Measurements from ENCODE around the gene ATXN7L1.
"Not testable (repeated sequence)": the region's sequence is repeated elsewhere in the genome, so short reads cannot be mapped to it uniquely, and the experiment has no call there.

The ATXN7L1 gene

GRCh38 chr7:105857009-105857952 is 19.1 kb downstream of the ATXN7L1 start:
- no peak for DNase-seq

- DNase-seq = no peak
Observed at GRCh38 chr7:105854498-105854897, 21.9 kb downstream of the ATXN7L1 start.

- DNase-seq = no peak
Observed at GRCh38 chr7:105853931-105854419, 22.4 kb downstream of the ATXN7L1 start.

DNA sequence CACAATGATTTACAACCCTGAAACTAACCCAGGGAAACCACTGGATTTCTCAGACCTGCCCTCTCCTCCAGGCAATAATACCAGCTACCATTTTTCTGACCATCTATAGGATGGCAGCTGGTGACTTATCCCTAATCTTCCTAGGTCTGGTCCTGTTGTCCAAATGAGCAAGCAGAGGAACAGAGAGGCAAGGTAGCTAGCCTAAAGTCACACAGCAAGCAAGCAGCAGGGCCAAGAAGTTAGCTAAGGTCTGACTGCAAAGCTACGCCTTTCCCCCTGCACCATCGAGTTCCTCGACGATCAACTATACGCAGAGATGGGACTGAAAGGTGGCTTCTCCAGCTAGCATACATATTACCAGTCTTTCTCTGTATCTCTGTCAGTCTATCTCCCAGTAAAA is 25.3 kb downstream of the ATXN7L1 start:
- DNase-seq = no peak

DNA sequence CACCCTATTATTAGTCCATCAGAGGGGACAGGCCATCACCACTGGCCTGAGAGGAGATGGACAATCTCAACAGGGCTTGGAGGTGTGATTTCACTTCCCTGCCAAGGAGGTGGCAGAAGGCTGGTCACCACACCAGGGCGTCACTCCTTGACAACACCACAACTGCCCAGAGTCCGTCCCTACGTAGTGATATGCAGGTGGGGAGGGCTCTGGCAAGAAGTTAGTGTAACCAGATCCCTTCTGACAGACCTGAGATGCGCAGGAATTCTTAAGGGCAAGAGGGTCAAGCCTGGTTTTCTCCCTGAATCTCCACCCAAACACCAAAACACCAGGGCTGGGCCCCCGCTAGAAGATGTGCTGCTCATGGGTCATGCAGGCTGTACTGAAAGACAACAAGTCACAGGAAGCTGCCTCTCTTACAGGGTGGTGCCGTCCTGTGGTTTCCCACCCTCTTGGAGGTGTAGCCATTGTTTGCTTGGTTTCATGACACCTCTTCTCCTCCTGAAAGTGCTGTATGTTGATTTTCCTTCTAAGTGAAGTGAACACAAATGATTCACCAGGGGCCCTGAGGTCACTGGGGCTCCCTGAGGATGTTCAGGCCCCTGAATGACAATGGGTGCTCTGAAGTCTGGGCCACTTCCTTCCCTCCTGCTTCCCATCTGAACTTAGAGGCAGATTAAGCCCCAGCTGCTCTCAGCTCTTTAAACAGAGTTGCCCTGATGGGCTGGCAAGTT is 27.1 kb downstream of the ATXN7L1 start:
- peak; percentile 43 for DNase-seq

DNA sequence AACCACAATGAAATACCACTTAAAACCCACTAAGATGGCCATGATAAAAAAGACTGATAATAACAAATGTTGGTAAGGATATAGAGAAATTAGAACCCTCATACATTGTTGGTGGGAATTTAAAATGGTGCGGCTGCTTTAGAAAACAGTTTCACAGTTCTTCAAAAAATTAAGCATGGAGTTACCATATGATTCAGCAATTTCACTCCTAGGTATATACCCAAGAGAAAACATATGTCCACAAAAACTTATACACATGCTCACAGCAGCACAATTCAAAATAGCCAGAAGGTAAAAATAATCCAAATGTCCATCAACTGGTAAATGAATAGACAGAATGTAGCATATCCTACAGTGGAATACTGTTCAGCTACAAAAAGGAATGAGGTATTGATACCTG is 30.0 kb downstream of the ATXN7L1 start:
- DNase-seq = no peak

DNA sequence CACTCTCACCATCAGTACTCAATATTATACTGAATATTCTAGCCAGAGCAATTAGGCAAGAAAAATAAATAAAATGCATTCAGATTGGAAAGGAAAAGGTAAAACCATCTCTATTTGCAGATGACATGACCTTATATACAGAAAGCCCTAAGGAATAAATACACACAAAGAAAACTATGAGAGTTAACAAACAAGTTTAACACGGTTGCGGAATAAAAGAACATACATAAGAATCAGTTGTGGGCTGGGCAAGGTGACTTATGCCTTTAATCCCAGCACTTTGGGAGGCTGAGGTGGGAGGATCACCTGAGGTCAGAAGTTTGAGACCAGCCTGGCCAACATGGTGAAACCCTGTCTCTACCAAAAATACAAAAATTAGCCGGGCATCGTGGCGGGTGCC is 31.7 kb downstream of the ATXN7L1 start:
- DNase-seq = not testable (repeated sequence)

DNA sequence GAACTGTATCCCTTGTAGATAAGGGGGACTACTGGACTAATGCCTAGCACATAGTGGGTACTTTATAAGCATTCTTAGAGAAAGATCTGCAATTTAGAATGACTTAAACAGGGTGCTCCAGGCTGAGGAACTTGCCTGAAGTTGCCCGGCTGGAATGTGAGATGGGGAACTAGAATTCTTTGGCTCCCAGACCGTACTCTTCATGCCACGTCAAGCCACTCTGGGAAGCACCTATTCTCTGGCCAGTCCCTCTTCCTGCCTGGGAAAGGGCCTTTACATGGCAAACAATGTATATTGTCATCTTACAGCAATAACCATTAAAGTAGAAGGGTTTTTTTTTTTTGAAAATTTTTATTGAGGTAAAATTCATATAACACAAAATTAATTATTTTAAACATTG is 34.5 kb downstream of the ATXN7L1 start:
- DNase-seq = no peak

GRCh38 chr7:105840981-105841749 is 35.2 kb downstream of the ATXN7L1 start:
- no peak for DNase-seq

DNA sequence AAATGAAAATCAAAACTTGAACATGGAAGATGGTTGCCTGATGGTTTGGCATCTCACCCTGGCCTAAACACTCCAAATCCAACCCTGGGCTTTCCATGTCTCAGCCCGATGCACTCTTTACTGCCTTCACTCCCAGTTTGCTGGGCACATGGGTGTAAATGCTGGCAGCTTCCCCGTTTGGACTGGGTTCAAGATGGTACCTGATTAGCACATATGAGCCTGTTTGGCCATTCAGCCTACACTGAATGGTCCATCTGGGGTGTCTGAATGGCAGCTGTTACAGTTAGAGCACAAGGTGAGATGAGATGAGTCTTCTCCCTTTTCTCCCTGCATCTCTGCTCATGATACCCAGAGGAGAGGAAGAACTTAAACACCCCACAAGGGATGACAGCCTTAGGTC is 37.1 kb downstream of the ATXN7L1 start:
- no peak for DNase-seq

GRCh38 chr7:105838627-105839231 is 37.7 kb downstream of the ATXN7L1 start:
- DNase-seq = no peak

GRCh38 chr7:105837765-105838626 is 38.4 kb downstream of the ATXN7L1 start:
- no peak for DNase-seq

DNA sequence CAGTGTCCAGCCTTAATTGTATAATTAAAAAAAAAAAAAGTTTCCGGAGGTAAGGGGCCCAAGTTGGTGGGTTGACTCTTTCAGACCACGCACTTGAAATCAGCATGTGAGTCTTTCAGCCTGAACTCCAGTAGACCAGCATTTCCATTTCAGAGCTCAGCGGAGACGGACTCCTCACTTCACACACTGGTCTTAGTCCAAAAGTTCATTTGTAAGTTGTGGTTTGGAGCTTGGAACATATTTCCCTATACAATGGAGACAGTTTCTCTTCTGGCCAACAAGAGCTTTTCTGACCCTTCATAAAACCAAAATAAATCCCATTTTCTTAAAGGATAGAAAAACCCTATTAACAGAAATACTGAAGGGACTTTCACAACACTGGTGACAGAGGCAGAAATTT is 41.0 kb downstream of the ATXN7L1 start:
- DNase-seq = no peak

DNA sequence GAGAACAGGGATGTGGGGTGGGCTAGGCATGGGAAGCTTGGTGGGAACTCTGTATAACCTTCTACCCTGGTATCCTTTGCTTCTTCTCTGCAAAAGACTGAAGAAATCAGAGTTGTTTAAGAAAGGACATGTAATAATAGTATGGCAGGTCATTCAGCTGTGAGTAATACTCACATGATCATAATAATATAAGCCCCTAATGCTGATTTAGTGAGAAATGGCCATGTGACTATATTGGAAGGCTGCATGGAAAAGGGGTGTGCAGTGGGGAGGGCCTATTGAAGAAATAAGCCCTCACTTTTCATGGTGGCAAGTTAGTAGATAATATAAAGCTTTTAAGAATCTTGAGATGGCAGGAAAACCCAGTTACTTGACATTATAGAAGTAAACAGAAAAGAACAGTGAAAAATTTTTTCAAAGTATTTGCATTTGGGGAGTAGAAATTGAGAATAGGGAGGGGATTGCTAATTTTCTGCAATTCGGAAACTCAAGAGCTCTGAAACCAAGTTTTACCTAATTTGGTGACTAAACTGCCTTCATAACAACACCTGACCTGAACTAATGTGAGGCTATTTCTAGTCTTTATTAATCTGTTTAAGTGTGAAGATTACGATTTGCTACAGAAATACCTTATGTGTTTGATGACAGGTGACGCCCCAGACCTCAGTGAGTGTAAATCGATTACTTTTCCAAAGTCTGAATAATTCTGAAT is 44.4 kb downstream of the ATXN7L1 start:
- no peak for DNase-seq

DNA sequence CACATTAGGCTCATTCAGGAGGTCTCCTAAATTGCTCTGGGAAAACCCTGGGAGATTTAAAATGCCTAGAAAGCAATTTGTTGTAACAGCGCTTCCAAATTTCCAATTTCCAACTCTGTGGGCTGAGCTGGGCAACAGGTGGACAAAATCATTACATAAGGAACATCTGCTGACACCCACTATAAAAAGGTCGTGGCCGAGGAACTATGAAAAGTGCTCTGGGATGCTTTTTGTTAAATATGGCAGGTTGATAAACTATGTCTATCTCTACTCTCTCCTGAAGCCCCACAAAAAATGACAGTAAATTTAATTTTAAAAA is 45.1 kb downstream of the ATXN7L1 start:
- no peak for DNase-seq

DNA sequence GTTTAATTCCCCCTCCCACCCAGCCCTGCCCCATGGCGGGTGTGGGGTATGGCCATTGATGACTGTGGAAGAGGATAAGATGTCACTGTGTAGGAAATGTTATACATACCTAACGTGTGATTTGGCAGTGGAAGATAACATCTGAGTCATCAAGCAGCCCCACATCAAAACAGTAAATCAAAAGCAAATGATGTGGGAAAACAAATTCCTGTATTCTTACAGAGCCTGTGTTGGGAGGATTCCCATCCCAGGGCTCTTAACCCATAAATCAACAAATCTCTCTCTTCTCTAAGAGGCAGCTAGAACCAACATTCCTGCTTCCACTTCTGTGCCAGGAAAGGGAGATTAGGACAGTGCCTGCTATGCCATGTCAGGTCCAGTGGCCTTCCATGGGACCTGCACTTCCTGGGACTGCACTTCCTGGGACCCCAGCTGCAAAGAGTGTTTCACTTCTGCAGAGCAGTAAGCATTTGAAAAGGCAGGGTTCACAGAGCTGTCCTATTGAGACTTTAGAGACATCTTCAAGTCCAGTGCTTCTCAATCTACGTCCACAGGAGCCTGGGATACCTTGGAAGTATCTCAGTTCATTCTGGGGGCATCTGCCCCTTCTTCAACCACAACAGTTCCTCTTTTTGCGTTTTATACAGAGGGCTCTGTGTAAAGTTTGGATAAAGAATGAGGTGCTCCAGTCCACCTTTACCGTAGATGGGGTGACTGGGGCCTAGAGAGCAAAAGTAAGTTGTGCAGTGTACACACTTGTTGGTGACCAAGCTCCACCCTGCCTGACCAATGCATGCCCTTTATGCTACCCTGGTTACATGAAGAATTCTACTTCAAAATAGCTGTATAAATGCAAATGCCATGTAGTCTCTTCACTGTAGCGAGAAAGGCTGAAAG is 45.7 kb downstream of the ATXN7L1 start:
- DNase-seq = no peak

GRCh38 chr7:105829681-105830322 is 46.6 kb downstream of the ATXN7L1 start:
- DNase-seq = no peak

GRCh38 chr7:105828141-105828540 is 48.3 kb downstream of the ATXN7L1 start:
- no peak for DNase-seq

- DNase-seq = no peak
Observed at GRCh38 chr7:105827151-105827875, 49.1 kb downstream of the ATXN7L1 start.
